ENCODE measurements around the gene LARGE1.
A peak's percentile ranks its signal among the peaks of the same experiment; 100 is the strongest.

Gene LARGE1

GRCh38 chr22:33817512-33818127, 102.7 kb downstream of the LARGE1 start:
- DNase-seq: no peak

- DNase-seq: no peak
These were observed 107.8 kb downstream of the LARGE1 start for GRCh38 chr22:33812360-33812977.

GRCh38 chr22:33811686-33812085, 108.6 kb downstream of the LARGE1 start:
- DNase-seq: no peak

GRCh38 chr22:33811208-33811607, 109.1 kb downstream of the LARGE1 start:
- no peak for DNase-seq

GRCh38 chr22:33807470-33807869, 112.8 kb downstream of the LARGE1 start:
- no peak for DNase-seq

GRCh38 chr22:33806191-33806590, 114.1 kb downstream of the LARGE1 start:
- DNase-seq: no peak

- no peak for DNase-seq
These were observed 116.6 kb downstream of the LARGE1 start for GRCh38 chr22:33803371-33804282.

- DNase-seq: no peak
These were observed 121.9 kb downstream of the LARGE1 start for GRCh38 chr22:33798401-33798800.

- no peak for DNase-seq
These were observed 123.8 kb downstream of the LARGE1 start for GRCh38 chr22:33796494-33796893.

GRCh38 chr22:33793475-33793874, 126.8 kb downstream of the LARGE1 start:
- no peak for DNase-seq

GRCh38 chr22:33792832-33793231, 127.4 kb downstream of the LARGE1 start:
- no peak for DNase-seq

GRCh38 chr22:33789690-33790253, 130.5 kb downstream of the LARGE1 start:
- DNase-seq: peak; percentile 3

- DNase-seq: no peak
These were observed 131.3 kb downstream of the LARGE1 start for GRCh38 chr22:33788927-33789326.

GRCh38 chr22:33787645-33788456, 132.4 kb downstream of the LARGE1 start:
- DNase-seq: no peak

GRCh38 chr22:33786149-33786548, 134.1 kb downstream of the LARGE1 start:
- DNase-seq: no peak

- DNase-seq: no peak
These were observed 134.8 kb downstream of the LARGE1 start for GRCh38 chr22:33785283-33785968.

- no peak for DNase-seq
These were observed 138.9 kb downstream of the LARGE1 start for GRCh38 chr22:33781411-33781810.

GRCh38 chr22:33780531-33781136, 139.6 kb downstream of the LARGE1 start:
- no peak for DNase-seq

- DNase-seq: no peak
These were observed 141.0 kb downstream of the LARGE1 start for GRCh38 chr22:33779243-33779642.

GRCh38 chr22:33776491-33776890, 143.8 kb downstream of the LARGE1 start:
- DNase-seq: no peak

- DNase-seq: no peak
These were observed 145.5 kb downstream of the LARGE1 start for GRCh38 chr22:33774781-33775180.

GRCh38 chr22:33772745-33773144, 147.5 kb downstream of the LARGE1 start:
- DNase-seq: no peak
